ENCODE measurements around the gene U2AF2.
A peak's percentile ranks its signal among the peaks of the same experiment; 100 is the strongest.

Gene U2AF2

GRCh38 chr19:55671054-55671378 lies 16.2 kb downstream of the U2AF2 start:
- intact Hi-C loops (cut with DNase I), result no loop called here
- no peak for DNase-seq

- intact Hi-C loops (cut with DNase I), result no loop called here
Observed at GRCh38 chr19:55672418-55672817, 17.6 kb downstream of the U2AF2 start.

GRCh38 chr19:55673465-55673864 lies 18.6 kb downstream of the U2AF2 start:
- no peak for DNase-seq
- intact Hi-C loops (cut with DNase I), result no loop called here

More at GRCh38 chr19:55672418-55672817, 17.6 kb downstream of the U2AF2 start:
- no peak for DNase-seq

- DNase-seq, result no peak
Observed at GRCh38 chr19:55673889-55674288, 19.1 kb downstream of the U2AF2 start.

GRCh38 chr19:55674459-55674840 lies 19.6 kb downstream of the U2AF2 start:
- DNase-seq, result no peak
- intact Hi-C loops (cut with DNase I), result no loop called here

More at GRCh38 chr19:55673889-55674288, 19.1 kb downstream of the U2AF2 start:
- intact Hi-C loops (cut with DNase I), result no loop called here

- intact Hi-C loops (cut with DNase I), result no loop called here
- DNase-seq, result peak; percentile 95 to 100 (median 97)
Observed at GRCh38 chr19:55674841-55675660, 20.2 kb downstream of the U2AF2 start, which contains the start of gene EPN1. Gene EPN1, plus strand, starts transcription at chr19:55675226. Its CDS starts 3,402 bp downstream, at chr19:55678628.

GRCh38 chr19:55675661-55676354 lies 21.0 kb downstream of the U2AF2 start:
- intact Hi-C loops (cut with DNase I), result no loop called here
- no peak for DNase-seq

- intact Hi-C loops (cut with DNase I), result no loop called here
- DNase-seq, result no peak
Observed at GRCh38 chr19:55676383-55676782, 21.5 kb downstream of the U2AF2 start.

- no peak for DNase-seq
- intact Hi-C loops (cut with DNase I), result no loop called here
Observed at GRCh38 chr19:55676889-55677505, 22.2 kb downstream of the U2AF2 start.

GRCh38 chr19:55677572-55678028 lies 22.8 kb downstream of the U2AF2 start:
- DNase-seq, result no peak
- intact Hi-C loops (cut with DNase I), result no loop called here

GRCh38 chr19:55678121-55678671 lies 23.4 kb downstream of the U2AF2 start:
- peak in 1 of 10 donors; percentile 26 for DNase-seq
- intact Hi-C loops (cut with DNase I), result no loop called here

- no peak for DNase-seq
- intact Hi-C loops (cut with DNase I), result no loop called here
Observed at GRCh38 chr19:55679343-55680257, 24.8 kb downstream of the U2AF2 start.

GRCh38 chr19:55680339-55681130 lies 25.7 kb downstream of the U2AF2 start:
- intact Hi-C loops (cut with DNase I), result no loop called here
- no peak for DNase-seq

GRCh38 chr19:55681131-55682092 lies 26.6 kb downstream of the U2AF2 start:
- DNase-seq, result no peak
- intact Hi-C loops (cut with DNase I), result no loop called here

- intact Hi-C loops (cut with DNase I), result no loop called here
- DNase-seq, result no peak
Observed at GRCh38 chr19:55683449-55684261, 28.8 kb downstream of the U2AF2 start.

GRCh38 chr19:55684946-55685681 lies 30.3 kb downstream of the U2AF2 start:
- intact Hi-C loops (cut with DNase I), result no loop called here

More at GRCh38 chr19:55684946-55685681, 30.3 kb downstream of the U2AF2 start:
- DNase-seq, result peak in 3 of 10 donors; percentile 64 to 85 (median 71)

Data from posterior cingulate gyrus (tissue), 11 donors.